Right lobe of liver (tissue), 6 donors: ENCODE measurements around the gene FHL3. TPM values are rescaled to one million over a fixed set of nuclear protein-coding genes. Genes with fewer than 3 reads are reported as not detected.

Source experiments
- ATAC-seq, 4 donors: fragments of 200-7000 bp; cut with Tn5 transposase; one replicate each; pipeline ENCODE4 v1.9.1; 2020; ENCODE audit warnings: mild to moderate bottlenecking in 4 of 4, moderate library complexity in 4 of 4
- DNase-seq, 3 donors: peaks; one replicate each; pipeline ENCODE4 v3.0.0-alpha.2; 2020
- H3K27ac ChIP-seq, 3 donors: fragments of 200-600 bp; one replicate each; pipeline ENCODE4 v1.8.0; 2022
- H3K27me3 ChIP-seq, 2 donors: fragments of 200-600 bp; one replicate each; pipeline ENCODE4 v1.8.0; 2022
- H3K36me3 ChIP-seq, 4 donors: fragments of 200-600 bp; sonication (generic) in 1 of 4; one replicate each; pipeline versions ENCODE4 v1.5.1 to v1.8.0; 2017 to 2022; ENCODE audit warnings: control low read depth in 1 of 4
- H3K4me1 ChIP-seq, 4 donors: fragments of 200-600 bp; sonication (generic) in 1 of 4; one replicate each; pipeline versions ENCODE4 v1.5.1 to v1.8.0; 2017 to 2022; ENCODE audit warnings: control low read depth in 1 of 4
- H3K4me3 ChIP-seq, 3 donors: fragments of 200-600 bp; one replicate each; pipeline ENCODE4 v1.8.0; 2022
- H3K9me3 ChIP-seq, 4 donors: fragments of 200-600 bp; sonication (generic) in 1 of 4; one replicate each; pipeline versions ENCODE4 v1.5.1 to v1.8.0; 2017 to 2022; ENCODE audit warnings: control low read depth in 1 of 4
- POLR2A ChIP-seq: fragments of 450-650 bp; IDR thresholded peaks from one replicate; pipeline ENCODE4 v1.6.1; 2017; ENCODE audit warnings: antibody characterized with exemption, mild to moderate bottlenecking
- WGBS: methylation state at CpG from one replicate; pipeline ENCODE4 v1.1.6; 2018; ENCODE audit warnings: low coverage, low lambda C conversion rate; ENCODE audit not compliant: insufficient coverage; ENCODE audit errors: missing lambda C conversion rate; 5-methylcytosine and 5-hydroxymethylcytosine counted together
- intact Hi-C, 2 donors: fragments of 100-400 bp; cut with DNase I; formaldehyde crosslinking; loops; one replicate each; pipeline versions ENCODE4 v1.11.2 to v1.14.1; 2022
- total RNA-seq, 6 experiments: library from RNA; depleted of rRNA in 2 of 6; stranded (reverse); fragments of >200 nt in 2 of 6; fragmentation: NEBNext Ultra II Directional in 3 of 6; extraction: Animal tissue kit (Norgen Biotek cat#: 25700) in 3 of 6; gene quantifications; one replicate each; pipeline versions ENCODE4 v1.1.0 to v1.2.4, GENCODE V29; 2016 to 2023
- TF ChIP-seq, protein P1 (sequence below), 4 donors: fragments of 200-600 bp in 3 of 4; fragments of 450-650 bp in 1 of 4; IDR thresholded peaks; one replicate each; pipeline versions ENCODE4 v1.5.1 to v1.8.0; 2016 to 2022; ENCODE audit warnings: antibody characterized with exemption in 4 of 4, mild to moderate bottlenecking in 2 of 4
- donor health status: DM: no; HTN: yes; CAD: no.
- donor health status: DM: no; HTN: no; CAD: no.
- donor health status: DM: no; HTN: no; CAD: no.
- donor health status: DM: no; HTN: yes; CAD: no.
- donor health status: DM: no; HTN: yes; CAD: no.

The FHL3 gene
- total RNA-seq, 6 experiments from 2014 or later, result 1.3 to 7.1 (median 4.4) TPM

GRCh38 chr1:38050397-38051078 lies 45.2 kb upstream of the FHL3 start:
- 59% methylated on average over 6 of the region's 13 CpGs for WGBS
- Histone ChIP-seq H3K27me3 (no peaks in the 10 kb centered on the region), H3K4me3 (no peak overlapping the region), H3K36me3 (no peaks in the 10 kb centered on the region), H3K27ac (no peak overlapping the region), H3K9me3 (no peaks in the 10 kb centered on the region), H3K4me1 (no peaks in the 10 kb centered on the region)
- intact Hi-C loops, result no loop called here
- DNase-seq (no peak), ATAC-seq (no peak)
- TF ChIP-seq, protein P1, sequence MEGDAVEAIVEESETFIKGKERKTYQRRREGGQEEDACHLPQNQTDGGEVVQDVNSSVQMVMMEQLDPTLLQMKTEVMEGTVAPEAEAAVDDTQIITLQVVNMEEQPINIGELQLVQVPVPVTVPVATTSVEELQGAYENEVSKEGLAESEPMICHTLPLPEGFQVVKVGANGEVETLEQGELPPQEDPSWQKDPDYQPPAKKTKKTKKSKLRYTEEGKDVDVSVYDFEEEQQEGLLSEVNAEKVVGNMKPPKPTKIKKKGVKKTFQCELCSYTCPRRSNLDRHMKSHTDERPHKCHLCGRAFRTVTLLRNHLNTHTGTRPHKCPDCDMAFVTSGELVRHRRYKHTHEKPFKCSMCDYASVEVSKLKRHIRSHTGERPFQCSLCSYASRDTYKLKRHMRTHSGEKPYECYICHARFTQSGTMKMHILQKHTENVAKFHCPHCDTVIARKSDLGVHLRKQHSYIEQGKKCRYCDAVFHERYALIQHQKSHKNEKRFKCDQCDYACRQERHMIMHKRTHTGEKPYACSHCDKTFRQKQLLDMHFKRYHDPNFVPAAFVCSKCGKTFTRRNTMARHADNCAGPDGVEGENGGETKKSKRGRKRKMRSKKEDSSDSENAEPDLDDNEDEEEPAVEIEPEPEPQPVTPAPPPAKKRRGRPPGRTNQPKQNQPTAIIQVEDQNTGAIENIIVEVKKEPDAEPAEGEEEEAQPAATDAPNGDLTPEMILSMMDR (IDR thresholded peaks at IDR 0.05), result no peak
- no peak for TF ChIP-seq POLR2A

DNA sequence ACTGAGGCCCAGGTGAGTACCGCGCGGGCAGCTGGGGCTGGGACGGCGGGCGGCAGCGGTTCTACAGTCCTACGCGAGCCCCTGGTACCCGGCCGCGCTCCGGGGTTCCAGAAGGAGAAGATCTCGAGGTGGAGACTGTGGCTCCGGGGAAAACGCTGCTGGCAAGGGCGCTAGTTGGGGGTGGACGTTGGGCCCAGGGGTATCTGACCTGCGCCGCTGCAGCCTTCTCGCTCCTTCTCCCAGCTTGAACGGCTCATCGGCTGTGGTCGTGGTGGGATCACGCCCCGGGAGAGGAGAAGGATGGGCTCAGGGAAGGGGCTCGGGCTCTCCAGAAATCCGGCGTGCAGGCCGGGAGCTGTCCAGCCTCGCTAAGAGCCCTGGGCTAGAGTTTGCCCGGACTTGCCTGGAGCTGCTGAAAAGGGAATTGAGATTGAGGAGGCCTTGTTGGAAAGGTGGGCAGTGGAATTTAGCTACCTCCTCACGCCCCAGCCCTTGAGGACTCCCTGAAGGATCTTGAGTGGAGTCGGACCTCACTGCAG lies 42.4 kb upstream of the FHL3 start:
- no peaks in the 10 kb centered on the region for H3K36me3 ChIP-seq
- peaks cover 10 to 17% of the 10 kb centered on the region in 2 donors for H3K27me3 ChIP-seq
- peak overlapping the region; percentile 32 to 54 (median 49) for H3K4me3 ChIP-seq
- intact Hi-C loops, result loop anchor here in 1 of 2 donors (10.0 kb wide), 1 partner anchor 97 kb away; no protein-coding TSS in a partner anchor
- WGBS, result 7% methylated on average over 3 of the region's 34 CpGs
- TF ChIP-seq, protein P1 (IDR thresholded peaks at IDR 0.05), result no peak
- TF ChIP-seq POLR2A, result no peak
- DNase-seq, result no peak
- no peaks in the 10 kb centered on the region for H3K9me3 ChIP-seq
- no peak for ATAC-seq
- no peak overlapping the region for H3K27ac ChIP-seq
- peaks cover 0 to 7% (median 3%) of the 10 kb centered on the region in 4 donors for H3K4me1 ChIP-seq

- Histone ChIP-seq H3K9me3 (no peaks in the 10 kb centered on the region), H3K36me3 (no peaks in the 10 kb centered on the region), H3K27me3 (peaks cover 10 to 17% of the 10 kb centered on the region in 2 donors), H3K4me1 (peaks cover 0 to 7% (median 3%) of the 10 kb centered on the region in 4 donors), H3K27ac (no peak overlapping the region), H3K4me3 (peak overlapping the region; percentile 32 to 54 (median 49))
- no peak for TF ChIP-seq POLR2A
- TF ChIP-seq, protein P1 (IDR thresholded peaks at IDR 0.05), result no peak
- intact Hi-C loops, result loop anchor here in 1 of 2 donors (10.0 kb wide), 1 partner anchor 98 kb away; no protein-coding TSS in a partner anchor
- WGBS, result 0% methylated on average over 6 of the region's 99 CpGs
- ATAC-seq, result peak; percentile 90 to 92 (median 91)
- peak; percentile 76 to 90 (median 87) for DNase-seq
Measured at GRCh38 chr1:38046884-38047602, 41.7 kb upstream of the FHL3 start.

DNA sequence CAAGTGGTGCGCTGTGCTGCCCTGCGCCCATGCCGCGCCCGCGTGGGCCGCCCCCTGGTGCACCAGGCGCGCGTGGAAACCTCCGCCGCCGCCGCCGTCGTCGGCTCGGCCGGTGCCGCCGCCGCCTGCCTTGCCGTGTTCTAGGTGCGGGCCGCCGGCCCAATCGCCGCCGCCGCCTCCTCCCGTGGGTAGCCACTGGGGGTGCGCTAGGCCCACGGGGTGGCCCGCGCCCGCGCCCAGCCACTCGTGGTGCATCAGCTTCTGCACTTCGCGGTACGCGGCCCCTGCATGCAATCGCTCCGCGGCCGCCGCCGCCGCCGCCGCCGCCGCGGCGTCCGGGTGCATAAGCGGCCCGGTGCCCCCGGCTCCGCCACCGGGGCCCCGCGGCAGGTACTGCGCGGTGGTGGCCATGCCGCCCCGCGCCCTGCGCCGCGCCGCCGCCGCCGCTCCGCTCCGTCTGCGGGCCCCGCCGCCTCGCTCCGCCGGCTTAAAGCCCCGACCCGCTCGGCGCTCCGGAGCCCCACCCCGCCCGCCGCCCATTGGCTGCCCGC lies 41.1 kb upstream of the FHL3 start, which contains the start of gene POU3F1:
Gene POU3F1, minus strand, starts transcription at position 461 of the 551 bp plus-strand sequence. Its CDS starts 50 bp downstream, at position 411.
- peaks cover 0 to 7% (median 3%) of the 10 kb centered on the region in 4 donors for H3K4me1 ChIP-seq
- no CpG with 5 or more reads among the region's 92 CpGs for WGBS
- peaks cover 10 to 17% of the 10 kb centered on the region in 2 donors for H3K27me3 ChIP-seq
- intact Hi-C loops, result loop anchor here in 1 of 2 donors (10.0 kb wide), 1 partner anchor 98 kb away; no protein-coding TSS in a partner anchor
- DNase-seq, result no peak
- no peaks in the 10 kb centered on the region for H3K36me3 ChIP-seq
- no peak for TF ChIP-seq POLR2A
- TF ChIP-seq, protein P1 (IDR thresholded peaks at IDR 0.05), result no peak
- no peaks in the 10 kb centered on the region for H3K9me3 ChIP-seq
- no peak within 1 kb of the TSS for H3K27ac ChIP-seq
- ATAC-seq, result no peak
- peak within 1 kb of the TSS; percentile 32 to 54 (median 49) for H3K4me3 ChIP-seq
